HepG2 (cell line): ENCODE results near the gene TMEM114. TPM values are rescaled to one million over a fixed set of nuclear protein-coding genes. Genes with fewer than 3 reads are reported as not detected.

Experiments
- ATAC-seq: fragments of 200-7000 bp; cut with Tn5 transposase; 3 replicates; pipeline ENCODE4 v1.9.1; 2020; ENCODE audit warnings: mild to moderate bottlenecking, moderate library complexity
- BruUV-seq: library from RNA; stranded (reverse); fragments of 400-500 nt; replicated peaks from 2 replicates; lab custom pipeline; 2021; lab: Mats Ljungman, UMichigan
- CTCF ChIA-PET: fragments of 300-600 bp; formaldehyde crosslinking; extraction: SDS; loops from one replicate; lab custom pipeline; 2021; ENCODE audit warnings: low total read pairs, inconsistent platforms, low intra/inter-chr PET ratio; lab: Yijun Ruan, JAX
- POLR2A ChIA-PET: fragments of 350-600 bp; sonication (Branson Sonifier 250); formaldehyde crosslinking; loops from one replicate; lab custom pipeline; 2020; ENCODE audit warnings: antibody characterized with exemption, inconsistent platforms; lab: Yijun Ruan, JAX
- DNase-seq: peaks from one replicate; pipeline ENCODE4 v3.0.0-alpha.2; 2015; ENCODE audit warnings: low spot score
- FAIRE-seq: peaks from 3 replicates; lab custom pipeline; 2011; peaks lifted over from hg19 to GRCh38; lab: Jason Lieb, UNC
- H2AFZ ChIP-seq: one replicate; pipeline ENCODE4 v1.6.1; 2011; ENCODE audit warnings: low read length, inconsistent platforms
- H3K27ac ChIP-seq: fragments of 300-600 bp; 3 replicates; pipeline ENCODE4 v1.8.0; 2011; ENCODE audit warnings: mixed run types, mild to moderate bottlenecking, mixed read lengths, low read length, inconsistent platforms; ENCODE audit not compliant: insufficient read depth; ENCODE audit errors: extremely low read length
- H3K27me3 ChIP-seq, 2 experiments: fragments of 200-600 bp in 1 of 2; 2 replicates in 1 of 2; 3 replicates in 1 of 2; pipeline versions ENCODE4 v1.6.0 to v1.8.0; 2011; ENCODE audit warnings: low read length in 2 of 2, mild to moderate bottlenecking in 2 of 2, moderate library complexity in 2 of 2, inconsistent platforms in 1 of 2; ENCODE audit not compliant: insufficient read depth in 2 of 2, control insufficient read depth in 1 of 2
- H3K36me3 ChIP-seq, 2 experiments: fragments of 200-600 bp in 1 of 2; replicated peaks in 1 of 2; 2 replicates in 1 of 2; 3 replicates in 1 of 2; pipeline versions ENCODE4 v1.5.1 to v1.8.0; 2011; ENCODE audit warnings: low read length in 2 of 2, inconsistent platforms in 1 of 2; ENCODE audit not compliant: insufficient read depth in 2 of 2, control insufficient read depth in 1 of 2
- H3K4me1 ChIP-seq: 2 replicates; pipeline ENCODE4 v1.5.1; 2012; ENCODE audit warnings: low read length, inconsistent platforms; ENCODE audit not compliant: insufficient read depth
- H3K4me2 ChIP-seq: 2 replicates; pipeline ENCODE4 v1.6.0; 2011; ENCODE audit warnings: low read depth, low read length, inconsistent platforms
- H3K4me3 ChIP-seq, 3 experiments: fragments of 200-600 bp in 1 of 3; sonication (generic), shearing (Covaris generic) in 1 of 3; replicated peaks in 1 of 3; 2 replicates each; pipeline ENCODE4 v1.5.1; 2011 to 2016; ENCODE audit warnings: low read length in 3 of 3, inconsistent platforms in 2 of 3, low read depth in 2 of 3, mild to moderate bottlenecking in 2 of 3, control low read depth in 1 of 3, mixed read lengths in 1 of 3; ENCODE audit not compliant: insufficient read depth in 1 of 3
- H3K79me2 ChIP-seq: one replicate; pipeline ENCODE4 v1.6.1; 2011; ENCODE audit warnings: low read length, inconsistent platforms; ENCODE audit not compliant: insufficient read depth
- H3K9ac ChIP-seq: 2 replicates; pipeline ENCODE4 v1.6.0; 2011; ENCODE audit warnings: mild to moderate bottlenecking, low read depth, low read length, inconsistent platforms; ENCODE audit not compliant: insufficient read depth
- H3K9me3 ChIP-seq: 2 replicates; pipeline ENCODE4 v1.5.1; 2012; ENCODE audit warnings: mild to moderate bottlenecking, low read length
- H4K20me1 ChIP-seq: 2 replicates; pipeline ENCODE4 v1.6.0; 2011; ENCODE audit warnings: inconsistent platforms, mild to moderate bottlenecking, low read length, moderate library complexity; ENCODE audit not compliant: insufficient read depth
- ATM ChIP-seq: fragments of 450-650 bp; IDR thresholded peaks from 2 replicates; pipeline ENCODE4 v1.7.1; 2017; ENCODE audit warnings: mild to moderate bottlenecking, borderline replicate concordance
- GLI4 ChIP-seq: sonication (generic); formaldehyde crosslinking; IDR thresholded peaks from 2 replicates; pipeline ENCODE4 v1.5.1; 2020; ENCODE audit warnings: missing genetic modification reagents, mild to moderate bottlenecking, moderate library complexity, borderline replicate concordance
- HNF1A ChIP-seq, 2 experiments: sonication (generic) in 1 of 2; formaldehyde crosslinking in 1 of 2; IDR thresholded peaks; 2 replicates each; pipeline versions ENCODE4 v1.4.0 to v1.6.1; 2016 to 2020; ENCODE audit warnings: borderline replicate concordance in 1 of 2, low read depth in 1 of 2, mild to moderate bottlenecking in 1 of 2, missing genetic modification reagents in 1 of 2
- PBX2 ChIP-seq: IDR thresholded peaks from 2 replicates; pipeline ENCODE4 v1.6.1; 2016; ENCODE audit warnings: control low read depth
- SMAD3 ChIP-seq: sonication (generic); formaldehyde crosslinking; IDR thresholded peaks from 2 replicates; pipeline ENCODE4 v1.4.0; 2020; ENCODE audit warnings: missing genetic modification reagents
- SP1 ChIP-seq, 2 experiments: fragments of 450-650 bp in 1 of 2; sonication (generic) in 1 of 2; formaldehyde crosslinking in 1 of 2; IDR thresholded peaks; 2 replicates each; pipeline versions ENCODE4 v1.4.0 to v1.6.1; 2016 to 2020; ENCODE audit warnings: missing genetic modification reagents in 1 of 2
- SP4 ChIP-seq: sonication (generic); formaldehyde crosslinking; IDR thresholded peaks from 2 replicates; pipeline ENCODE4 v1.8.1; 2023; ENCODE audit warnings: mild to moderate bottlenecking, missing genetic modification reagents
- TEAD3 ChIP-seq: optimal IDR thresholded peaks from 2 replicates; pipeline ENCODE3; 2016; ENCODE audit warnings: borderline replicate concordance
- TRAFD1 ChIP-seq: sonication (generic); formaldehyde crosslinking; IDR thresholded peaks from 2 replicates; pipeline ENCODE4 v1.5.1; 2020; ENCODE audit warnings: missing genetic modification reagents, mild to moderate bottlenecking, borderline replicate concordance
- ZNF431 ChIP-seq: sonication (generic); formaldehyde crosslinking; IDR thresholded peaks from 2 replicates; pipeline ENCODE4 v1.9.0; 2022; ENCODE audit warnings: missing genetic modification reagents, low read depth, mild to moderate bottlenecking, borderline replicate concordance
- ZNF589 ChIP-seq: sonication (generic); formaldehyde crosslinking; conservative IDR thresholded peaks from 2 replicates; pipeline ENCODE4 v1.8.0; 2022; ENCODE audit warnings: mild to moderate bottlenecking, moderate library complexity, missing genetic modification reagents
- ZZZ3 ChIP-seq: sonication (generic); formaldehyde crosslinking; IDR thresholded peaks from 2 replicates; pipeline ENCODE4 v1.4.0; 2020; ENCODE audit warnings: missing genetic modification reagents, mild to moderate bottlenecking, borderline replicate concordance
- WGBS: methylation state at CpG from one replicate; pipeline ENCODE4 v1.1.6; 2017; ENCODE audit warnings: low lambda C conversion rate; 5-methylcytosine and 5-hydroxymethylcytosine counted together
- in situ Hi-C: cut with HindIII; loops from 2 replicates; pipeline ENCODE4 v1.10.0; 2017; ENCODE audit warnings: low pct_unique_long_range_greater_than_20kb; ENCODE audit not compliant: extremely low pct_ligation_motif_present
- intact Hi-C: fragments of 100-400 bp; cut with micrococcal nuclease; formaldehyde crosslinking; loops from one replicate; pipeline ENCODE4 v1.10.0; 2022; ENCODE audit not compliant: unreplicated experiment
- polyA plus RNA-seq, 8 experiments: library from polyadenylated mRNA; depleted of rRNA in 3 of 8; stranded (reverse) in 7 of 8; unstranded in 1 of 8; fragments of >200 nt; fragmentation: Illumina TruSeq in 4 of 8; extraction: Trizol in 4 of 8; gene quantifications; 2 replicates each; pipeline versions ENCODE4 v1.2.1 to v1.2.3, GENCODE V29; 2011 to 2016; ENCODE audit warnings: low read depth in 4 of 8, missing spikeins in 1 of 8, mixed read lengths in 1 of 8; ENCODE audit not compliant: insufficient read depth in 1 of 8
- total RNA-seq, 5 experiments: library from RNA; depleted of rRNA; stranded (reverse); fragments of >200 nt; fragmentation: Illumina TruSeq; extraction: Trizol; gene quantifications; 2 replicates each; pipeline ENCODE4 v1.2.3, GENCODE V29; 2016; ENCODE audit warnings: low read depth in 1 of 5
- TF ChIP-seq, protein P1 (sequence below): sonication (generic); formaldehyde crosslinking; IDR thresholded peaks from 2 replicates; pipeline ENCODE4 v1.8.1; 2023; ENCODE audit warnings: mild to moderate bottlenecking, missing genetic modification reagents, borderline replicate concordance
- TF ChIP-seq, protein P2 (sequence below): sonication (generic); formaldehyde crosslinking; IDR thresholded peaks from 2 replicates; pipeline ENCODE4 v1.8.1; 2023; ENCODE audit warnings: missing genetic modification reagents, mild to moderate bottlenecking, borderline replicate concordance

The TMEM114 gene
- total and polyA plus RNA-seq, 2 of the 13 experiments (the other 11 are each of a cell fraction or from before 2014, with no cell fraction given) = not detected

DNA sequence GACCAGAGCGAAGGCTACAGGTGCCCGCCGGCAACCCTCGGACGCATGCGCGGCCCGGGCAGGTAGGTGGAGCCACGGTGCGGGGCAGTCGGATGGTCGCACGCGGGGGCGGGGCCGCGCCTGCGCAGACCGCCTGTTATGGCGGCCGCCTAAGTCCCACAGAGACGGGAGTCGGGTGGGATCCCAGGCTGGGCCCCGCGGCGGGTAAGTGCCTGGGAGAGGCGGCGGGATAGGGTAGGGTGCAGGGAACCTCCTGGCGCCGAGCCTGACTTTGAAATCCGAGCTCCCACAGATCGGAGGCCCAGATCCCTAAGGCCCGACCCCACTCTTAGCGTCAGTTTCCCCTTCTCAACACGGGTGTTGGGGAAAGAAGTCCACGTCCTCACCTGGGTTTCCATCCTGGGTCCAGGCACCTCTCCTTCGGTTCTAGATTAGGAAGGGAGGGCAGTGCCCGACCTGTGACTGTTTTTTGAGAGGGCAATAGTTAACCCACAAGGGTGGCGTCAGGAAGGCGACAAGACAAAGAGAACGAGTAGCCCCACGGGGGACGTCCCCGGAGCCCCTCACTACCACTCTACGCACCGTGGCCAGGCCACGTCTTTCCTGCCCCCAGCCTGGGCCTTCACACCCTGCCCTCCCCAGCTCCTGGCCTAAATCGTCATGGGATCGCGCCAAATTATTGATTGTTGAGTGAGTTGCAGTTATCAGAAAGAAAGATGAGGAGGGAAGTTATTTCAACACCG lies 31.4 kb upstream of the TMEM114 start, which contains the start of gene METTL22:
Gene METTL22, plus strand, starts transcription at position 127 of the 743 bp plus-strand sequence. CDS start 3,968 bp downstream, outside the sequence.
- Histone ChIP-seq H3K27me3 (peaks cover 0 to 25% of the 10 kb centered on the region in 2 experiments; a peak in 3 of 5 replicates), H3K79me2 (peaks cover 38% of the 10 kb centered on the region), H3K4me1 (peaks cover 44% of the 10 kb centered on the region), H3K4me2 (peak within 1 kb of the TSS; percentile 88), H3K9ac (peak within 1 kb of the TSS; percentile 97), H2AFZ (peak within 1 kb of the TSS; percentile 38), H3K4me3 (peak within 1 kb of the TSS; percentile 76 to 92 (median 91)), H4K20me1 (0 out of 2 replicates have a peak, but pooled peaks cover 5% of the 10 kb centered on the region), H3K9me3 (no peaks in the 10 kb centered on the region), H3K27ac (peak within 1 kb of the TSS; percentile 78), H3K36me3 (peaks cover 9 to 22% of the 10 kb centered on the region in 2 experiments)
- intact Hi-C loops = loop anchor here (1.0 kb wide), 1 partner anchor 54 kb away; no protein-coding TSS in a partner anchor
- BruUV-seq = TSS peak; percentile 73
- peak; percentile 93 for ATAC-seq
- CTCF ChIA-PET = no interaction called here
- POLR2A ChIA-PET = interaction anchor here (1.4 to 1.5 kb wide), 2 partner anchors 50 to 470 kb away, joined by 4 read pairs; partner anchors contain the start of gene HAPSTR1
- no peak for FAIRE-seq
- peak; percentile 88 for DNase-seq
- under 1% methylated on average over 48 of the region's 51 CpGs for WGBS
- in situ Hi-C loops = loop anchor here (5.0 kb wide), 1 partner anchor 54 kb away; no protein-coding TSS in a partner anchor
- no peak for TF ChIP-seq PBX2 (CRISPR knock-in tag)
- no peak for TF ChIP-seq SP1 (IDR thresholded peaks at IDR 0.05)
- TF ChIP-seq SP1 (CRISPR knock-in tag; IDR thresholded peaks at IDR 0.05) = peak; percentile 81
- no peak for TF ChIP-seq ATM
- TF ChIP-seq, protein P1, sequence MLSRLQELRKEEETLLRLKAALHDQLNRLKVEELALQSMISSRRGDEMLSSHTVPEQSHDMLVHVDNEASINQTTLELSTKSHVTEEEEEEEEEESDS (CRISPR knock-in tag) = peak; percentile 59; the same call in 1 of the 2 replicates
- TF ChIP-seq ZNF431 (CRISPR knock-in tag) = no peak
- TF ChIP-seq HNF1A (IDR thresholded peaks at IDR 0.05; ENCODE audit: low read depth) = no peak
- TF ChIP-seq HNF1A (CRISPR knock-in tag; IDR thresholded peaks at IDR 0.05; ENCODE audit: borderline replicate concordance) = 0 out of 2 replicates have a peak, but pooled peaks have one; percentile 26
- no peak for TF ChIP-seq ZZZ3
- peak; percentile 26 for TF ChIP-seq TEAD3
- TF ChIP-seq TRAFD1 (CRISPR knock-in tag) = peak; percentile 95
- TF ChIP-seq, protein P2, sequence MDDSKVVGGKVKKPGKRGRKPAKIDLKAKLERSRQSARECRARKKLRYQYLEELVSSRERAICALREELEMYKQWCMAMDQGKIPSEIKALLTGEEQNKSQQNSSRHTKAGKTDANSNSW (CRISPR knock-in tag) = 0 out of 2 replicates have a peak, but pooled peaks have one; percentile 87
- peak; percentile 50; the same call in 1 of the 2 replicates for TF ChIP-seq GLI4 (CRISPR knock-in tag)
- TF ChIP-seq ZNF589 (CRISPR knock-in tag) = no peak
- peak; percentile 83; the same call in 1 of the 2 replicates for TF ChIP-seq SP4 (CRISPR knock-in tag)
- peak; percentile 92 for TF ChIP-seq SMAD3 (CRISPR knock-in tag)
